ENCODE data around the gene COL6A1. TPM values are rescaled to one million over a fixed set of nuclear protein-coding genes. Genes with fewer than 3 reads are reported as not detected.

COL6A1 gene
- total and polyA plus RNA-seq, 2 donors (not counting 3 experiments of a cell fraction or from before 2014, with no cell fraction given): 30.1 to 42.4 TPM

DNA sequence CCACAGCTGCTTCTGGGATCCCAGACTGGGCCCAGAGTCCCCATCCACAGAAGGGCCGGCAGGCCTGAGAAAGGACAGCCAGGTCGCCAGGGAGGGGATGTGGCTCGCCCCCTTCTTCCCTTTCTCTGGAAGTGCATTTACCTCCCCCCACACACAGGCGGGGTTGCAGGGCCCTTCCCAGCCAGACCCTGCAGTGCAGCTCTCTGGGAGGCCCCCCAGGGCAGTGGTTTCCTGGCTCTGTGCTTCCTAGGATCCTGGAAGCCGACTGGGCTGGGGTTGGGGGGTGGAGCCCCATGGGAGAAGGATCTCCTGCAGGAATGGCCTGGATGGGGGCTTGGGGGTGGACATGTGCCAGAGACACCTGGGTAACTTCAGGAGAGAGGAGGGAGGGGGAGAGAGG, 4.2 kb upstream of the COL6A1 start:
- H3K9me3 ChIP-seq (replicated peaks; ENCODE audit: control insufficient read depth, insufficient read depth, low read length): no peaks in the 10 kb centered on the region
- BruUV-seq (replicated peaks): no TSS peak
- ChIA-PET POLR2A (no interaction called here), CTCF (no interaction called here)
- H3K36me3 ChIP-seq (ENCODE audit: control insufficient read depth in 2 of 2, extremely low read depth in 1 of 2, insufficient read depth in 2 of 2, low read length in 2 of 2): no peaks in the 10 kb centered on the region
- dilution Hi-C loops (cut with MboI; ENCODE audit: extremely low pct_ligation_motif_present, low sequenced_read_pairs): no loop called here
- no peaks in the 10 kb centered on the region for H3K9me1 ChIP-seq (replicated peaks; ENCODE audit: control insufficient read depth, extremely low read depth, insufficient read depth, low read length)
- no peak overlapping the region for H3K27ac ChIP-seq (ENCODE audit: insufficient read depth, low read depth, low read length)
- H3K4me2 ChIP-seq (ENCODE audit: insufficient read depth, low read length): no peak overlapping the region
- H4K20me1 ChIP-seq (replicated peaks; ENCODE audit: control insufficient read depth, extremely low read depth, insufficient read depth, low read length): no peaks in the 10 kb centered on the region
- no peak overlapping the region for H3K9ac ChIP-seq (replicated peaks; ENCODE audit: extremely low read depth, insufficient read depth, low read length)
- H2AFZ ChIP-seq (ENCODE audit: low read depth, low read length): no peak overlapping the region
- TF ChIP-seq POLR2A (IDR thresholded peaks at IDR 0.05; ENCODE audit: low read depth, low read length) (no peak), MYC (IDR thresholded peaks at IDR 0.05; ENCODE audit: low read depth, low read length) (no peak), FOS (IDR thresholded peaks at IDR 0.05; ENCODE audit: borderline replicate concordance, insufficient read depth, low read length) (no peak), POLR2AphosphoS5 (IDR thresholded peaks at IDR 0.05; ENCODE audit: insufficient read depth, low read depth, low read length) (no peak), GATA2 (IDR thresholded peaks at IDR 0.05; ENCODE audit: insufficient read depth, insufficient read length, low read depth, low read length) (no peak), EZH2 (IDR thresholded peaks at IDR 0.05; ENCODE audit: borderline replicate concordance, low read depth, low read length, severe bottlenecking) (no peak), JUN (IDR thresholded peaks at IDR 0.05; ENCODE audit: borderline replicate concordance, insufficient read depth, insufficient read length, low read depth) (no peak), MAX (IDR thresholded peaks at IDR 0.05; ENCODE audit: insufficient read depth, insufficient read length) (no peak)
- TF ChIP-seq, protein P1, sequence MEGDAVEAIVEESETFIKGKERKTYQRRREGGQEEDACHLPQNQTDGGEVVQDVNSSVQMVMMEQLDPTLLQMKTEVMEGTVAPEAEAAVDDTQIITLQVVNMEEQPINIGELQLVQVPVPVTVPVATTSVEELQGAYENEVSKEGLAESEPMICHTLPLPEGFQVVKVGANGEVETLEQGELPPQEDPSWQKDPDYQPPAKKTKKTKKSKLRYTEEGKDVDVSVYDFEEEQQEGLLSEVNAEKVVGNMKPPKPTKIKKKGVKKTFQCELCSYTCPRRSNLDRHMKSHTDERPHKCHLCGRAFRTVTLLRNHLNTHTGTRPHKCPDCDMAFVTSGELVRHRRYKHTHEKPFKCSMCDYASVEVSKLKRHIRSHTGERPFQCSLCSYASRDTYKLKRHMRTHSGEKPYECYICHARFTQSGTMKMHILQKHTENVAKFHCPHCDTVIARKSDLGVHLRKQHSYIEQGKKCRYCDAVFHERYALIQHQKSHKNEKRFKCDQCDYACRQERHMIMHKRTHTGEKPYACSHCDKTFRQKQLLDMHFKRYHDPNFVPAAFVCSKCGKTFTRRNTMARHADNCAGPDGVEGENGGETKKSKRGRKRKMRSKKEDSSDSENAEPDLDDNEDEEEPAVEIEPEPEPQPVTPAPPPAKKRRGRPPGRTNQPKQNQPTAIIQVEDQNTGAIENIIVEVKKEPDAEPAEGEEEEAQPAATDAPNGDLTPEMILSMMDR (IDR thresholded peaks at IDR 0.05; ENCODE audit: extremely low read depth in 1 of 2, insufficient read depth in 1 of 2, low read depth in 1 of 2, low read length in 2 of 2): no peak
- FAIRE-seq (no peak), DNase-seq (ENCODE audit: low read depth, low spot score) (no peak)
- H3K79me2 ChIP-seq (ENCODE audit: control insufficient read depth, insufficient read depth, low read length): no peaks in the 10 kb centered on the region
- H3K4me1 ChIP-seq (ENCODE audit: control insufficient read depth, extremely low read depth, insufficient read depth, low read length): peaks cover 37% of the 10 kb centered on the region
- intact Hi-C loops (cut with micrococcal nuclease): no loop called here
- no peak overlapping the region for H3K4me3 ChIP-seq (replicated peaks in 1 of 3; ENCODE audit: insufficient read depth in 1 of 3, low read depth in 1 of 3, low read length in 3 of 3)
- peaks cover 0 to 4% of the 10 kb centered on the region in 2 experiments for H3K27me3 ChIP-seq (ENCODE audit: control insufficient read depth in 2 of 2, insufficient read depth in 2 of 2, low read length in 2 of 2)

Data from endothelial cell of umbilical vein (primary cell).